Naive B cell (primary cell): ENCODE data around the gene CAV1. TPM values are rescaled to one million over a fixed set of nuclear protein-coding genes. Genes with fewer than 3 reads are reported as not detected.
A peak's percentile ranks its signal among the peaks of the same experiment; 100 is the strongest.
"Not testable (repeated sequence)": the region's sequence is repeated elsewhere in the genome, so short reads cannot be mapped to it uniquely, and the experiment has no call there.

Experiments used
- ATAC-seq, 2 donors: fragments of 150-1000 bp; cut with Tn5 transposase; 2 replicates each; pipeline ENCODE4 v1.10.0; 2021; ENCODE audit warnings: low read depth in 2 of 2, mild to moderate bottlenecking in 2 of 2, moderate library complexity in 2 of 2
- DNase-seq: peaks from one replicate; pipeline ENCODE4 v3.0.0; 2022
- H3K27ac Mint-ChIP-seq, 6 donors: one replicate each; pipeline ENCODE4 v1.8.0; 2020 to 2022; ENCODE audit warnings: mild to moderate bottlenecking in 6 of 6, mixed read lengths in 6 of 6, moderate library complexity in 5 of 6, inconsistent platforms in 2 of 6
- H3K27me3 Mint-ChIP-seq, 3 donors: one replicate each; pipeline ENCODE4 v1.8.0; 2021 to 2022; ENCODE audit warnings: mixed read lengths in 3 of 3, mild to moderate bottlenecking in 1 of 3
- H3K36me3 Mint-ChIP-seq, 2 donors: one replicate each; pipeline ENCODE4 v1.8.0; 2020 to 2022; ENCODE audit warnings: mixed read lengths in 2 of 2, inconsistent platforms in 1 of 2, mild to moderate bottlenecking in 1 of 2
- H3K4me1 Mint-ChIP-seq, 3 donors: one replicate each; pipeline ENCODE4 v1.8.0; 2020 to 2022; ENCODE audit warnings: mixed read lengths in 3 of 3, inconsistent platforms in 1 of 3, mild to moderate bottlenecking in 1 of 3, moderate library complexity in 1 of 3
- H3K4me3 Mint-ChIP-seq, 8 donors: one replicate each; pipeline ENCODE4 v1.8.0; 2020 to 2022; ENCODE audit warnings: mild to moderate bottlenecking in 8 of 8, mixed read lengths in 8 of 8, moderate library complexity in 8 of 8, inconsistent platforms in 2 of 8
- H3K9me3 Mint-ChIP-seq, 7 donors: one replicate each; pipeline ENCODE4 v1.8.0; 2020 to 2022; ENCODE audit warnings: mixed read lengths in 7 of 7, mild to moderate bottlenecking in 5 of 7, inconsistent platforms in 2 of 7, moderate library complexity in 1 of 7
- polyA plus RNA-seq, 6 donors: library from polyadenylated mRNA; unstranded; fragments of 300-500 nt; fragmentation: Illumina TruSeq; gene quantifications; one replicate each; pipeline ENCODE4 v1.2.3, GENCODE V29; 2021; ENCODE audit warnings: low read depth in 6 of 6

CAV1 gene
- polyA plus RNA-seq, 6 donors from 2014 or later: 0.73 to 9.0 (median 4.8) TPM

- Mint-ChIP-seq H3K36me3 (no peaks in the 10 kb centered on the region), H3K4me1 (peaks cover 12 to 19% (median 18%) of the 10 kb centered on the region in 3 donors)
Measured at GRCh38 chr7:116585967-116586366, 61.1 kb downstream of the CAV1 start.

GRCh38 chr7:116587200-116587599, 62.4 kb downstream of the CAV1 start:
- not testable (repeated sequence) for DNase-seq, H3K9me3 Mint-ChIP-seq, ATAC-seq, H3K27ac Mint-ChIP-seq, H3K4me3 Mint-ChIP-seq, H3K36me3 Mint-ChIP-seq
- Mint-ChIP-seq H3K27me3 (peaks cover 9 to 15% (median 12%) of the 10 kb centered on the region in 3 donors), H3K4me1 (peaks cover 16 to 26% (median 21%) of the 10 kb centered on the region in 3 donors)

More at GRCh38 chr7:116585967-116586366, 61.1 kb downstream of the CAV1 start:
- no peaks in the 10 kb centered on the region for H3K9me3 Mint-ChIP-seq
- no peak overlapping the region for H3K4me3 Mint-ChIP-seq
- ATAC-seq (no peak), DNase-seq (no peak)
- peaks cover 4 to 12% (median 6%) of the 10 kb centered on the region in 3 donors for H3K27me3 Mint-ChIP-seq
- peak overlapping the region in 2 of 6 donors; percentile 49 to 75 for H3K27ac Mint-ChIP-seq

- H3K4me1 Mint-ChIP-seq: peaks cover 17 to 25% (median 23%) of the 10 kb centered on the region in 3 donors
- peaks cover 18 to 25% (median 22%) of the 10 kb centered on the region in 3 donors for H3K27me3 Mint-ChIP-seq
- no peaks in the 10 kb centered on the region for H3K36me3 Mint-ChIP-seq
- H3K9me3 Mint-ChIP-seq: peaks cover 0 to 1% (median 0%) of the 10 kb centered on the region in 7 donors
- no peak overlapping the region for H3K4me3 Mint-ChIP-seq
- ATAC-seq (no peak), DNase-seq (no peak)
- no peak overlapping the region for H3K27ac Mint-ChIP-seq
Measured at GRCh38 chr7:116588225-116588624, 63.4 kb downstream of the CAV1 start.

- Mint-ChIP-seq H3K4me3 (no peak overlapping the region), H3K36me3 (no peaks in the 10 kb centered on the region), H3K9me3 (peaks cover 0 to 1% (median 0%) of the 10 kb centered on the region in 7 donors), H3K27ac (no peak overlapping the region), H3K27me3 (peaks cover 23 to 29% (median 25%) of the 10 kb centered on the region in 3 donors), H3K4me1 (peaks cover 15 to 21% (median 21%) of the 10 kb centered on the region in 3 donors)
- ATAC-seq (peak; percentile 52 to 61), DNase-seq (peak; percentile 33)
Measured at GRCh38 chr7:116588641-116589594, 64.1 kb downstream of the CAV1 start.

GRCh38 chr7:116591202-116592040, 66.6 kb downstream of the CAV1 start:
- peak overlapping the region in 4 of 8 donors; percentile 1 to 63 (median 24) for H3K4me3 Mint-ChIP-seq
- DNase-seq (no peak), ATAC-seq (peak; percentile 55 to 66)
- no peaks in the 10 kb centered on the region for H3K36me3 Mint-ChIP-seq
- H3K27me3 Mint-ChIP-seq: peaks cover 36 to 52% (median 41%) of the 10 kb centered on the region in 3 donors
- H3K4me1 Mint-ChIP-seq: peaks cover 15 to 21% (median 17%) of the 10 kb centered on the region in 3 donors
- H3K27ac Mint-ChIP-seq: no peak overlapping the region
- peaks cover 0 to 1% (median 0%) of the 10 kb centered on the region in 7 donors for H3K9me3 Mint-ChIP-seq

- ATAC-seq: no peak
- H3K4me3 Mint-ChIP-seq: peak overlapping the region in 5 of 8 donors; percentile 38 to 79 (median 62)
- peaks cover 15 to 21% (median 17%) of the 10 kb centered on the region in 3 donors for H3K4me1 Mint-ChIP-seq
- no peaks in the 10 kb centered on the region for H3K36me3 Mint-ChIP-seq
- H3K27ac Mint-ChIP-seq: peak overlapping the region in 2 of 6 donors; percentile 34 to 36
- H3K27me3 Mint-ChIP-seq: peaks cover 36 to 54% (median 41%) of the 10 kb centered on the region in 3 donors
- peaks cover 0 to 1% (median 0%) of the 10 kb centered on the region in 7 donors for H3K9me3 Mint-ChIP-seq
- DNase-seq: no peak
Measured at GRCh38 chr7:116592041-116592355, 67.2 kb downstream of the CAV1 start.

GRCh38 chr7:116592445-116592844, 67.6 kb downstream of the CAV1 start:
- Mint-ChIP-seq H3K9me3 (peaks cover 0 to 1% (median 0%) of the 10 kb centered on the region in 7 donors), H3K27me3 (peaks cover 40 to 55% (median 44%) of the 10 kb centered on the region in 3 donors), H3K4me1 (peaks cover 15 to 21% (median 17%) of the 10 kb centered on the region in 3 donors), H3K4me3 (peak overlapping the region in 5 of 8 donors; percentile 38 to 79 (median 62)), H3K36me3 (no peaks in the 10 kb centered on the region), H3K27ac (peak overlapping the region in 2 of 6 donors; percentile 34 to 36)
- DNase-seq (no peak), ATAC-seq (peak; percentile 45 to 46)

- Mint-ChIP-seq H3K27ac (no peak overlapping the region), H3K27me3 (peaks cover 46 to 63% (median 53%) of the 10 kb centered on the region in 3 donors)
Measured at GRCh38 chr7:116593359-116594075, 68.7 kb downstream of the CAV1 start.

GRCh38 chr7:116595063-116595462, 70.2 kb downstream of the CAV1 start:
- ATAC-seq (no peak), DNase-seq (no peak)
- Mint-ChIP-seq H3K4me3 (no peak overlapping the region), H3K36me3 (no peaks in the 10 kb centered on the region), H3K9me3 (peaks cover 0 to 1% (median 0%) of the 10 kb centered on the region in 7 donors), H3K27ac (no peak overlapping the region), H3K27me3 (peaks cover 44 to 55% (median 49%) of the 10 kb centered on the region in 3 donors), H3K4me1 (peaks cover 10 to 14% (median 13%) of the 10 kb centered on the region in 3 donors)

More at GRCh38 chr7:116593359-116594075, 68.7 kb downstream of the CAV1 start:
- Mint-ChIP-seq H3K36me3 (no peaks in the 10 kb centered on the region), H3K4me3 (peak overlapping the region in 1 of 8 donors; percentile 42), H3K9me3 (peaks cover 0 to 1% (median 0%) of the 10 kb centered on the region in 7 donors), H3K4me1 (peaks cover 13 to 17% (median 16%) of the 10 kb centered on the region in 3 donors)
- DNase-seq (no peak), ATAC-seq (no peak)

GRCh38 chr7:116597384-116597783, 72.5 kb downstream of the CAV1 start:
- DNase-seq (no peak), ATAC-seq (no peak)
- no peaks in the 10 kb centered on the region for H3K36me3 Mint-ChIP-seq
- no peak overlapping the region for H3K27ac Mint-ChIP-seq
- H3K27me3 Mint-ChIP-seq: peaks cover 39 to 46% (median 40%) of the 10 kb centered on the region in 3 donors
- no peak overlapping the region for H3K4me3 Mint-ChIP-seq
- H3K9me3 Mint-ChIP-seq: peaks cover 0 to 1% (median 0%) of the 10 kb centered on the region in 7 donors
- H3K4me1 Mint-ChIP-seq: peaks cover 3 to 9% (median 4%) of the 10 kb centered on the region in 3 donors

- no peak for DNase-seq
- Mint-ChIP-seq H3K36me3 (no peaks in the 10 kb centered on the region), H3K27me3 (peaks cover 31 to 37% (median 31%) of the 10 kb centered on the region in 3 donors), H3K27ac (no peak overlapping the region), H3K4me3 (no peak overlapping the region), H3K9me3 (no peaks in the 10 kb centered on the region), H3K4me1 (peaks cover 0 to 2% (median 0%) of the 10 kb centered on the region in 3 donors)
- ATAC-seq: no peak
Measured at GRCh38 chr7:116598278-116598677, 73.4 kb downstream of the CAV1 start.

- H3K36me3 Mint-ChIP-seq: no peaks in the 10 kb centered on the region
- DNase-seq (no peak), ATAC-seq (no peak)
- H3K9me3 Mint-ChIP-seq: no peaks in the 10 kb centered on the region
- H3K4me3 Mint-ChIP-seq: no peak overlapping the region
- no peak overlapping the region for H3K27ac Mint-ChIP-seq
- no peaks in the 10 kb centered on the region for H3K4me1 Mint-ChIP-seq
- peaks cover 27 to 35% (median 27%) of the 10 kb centered on the region in 3 donors for H3K27me3 Mint-ChIP-seq
Measured at GRCh38 chr7:116598861-116599260, 74.0 kb downstream of the CAV1 start.
